Measurements from ENCODE around the gene PPP1R8. TPM values are rescaled to one million over a fixed set of nuclear protein-coding genes. Genes with fewer than 3 reads are reported as not detected.
A peak's percentile ranks its signal among the peaks of the same experiment; 100 is the strongest.
"Not testable (repeated sequence)": the region's sequence is repeated elsewhere in the genome, so short reads cannot be mapped to it uniquely, and the experiment has no call there.

The PPP1R8 gene
- total RNA-seq, 4 donors from 2014 or later, result 15.1 to 32.9 (median 28.0) TPM

GRCh38 chr1:27824411-27824810, 6.2 kb upstream of the PPP1R8 start:
- WGBS, 2 donors (ENCODE audit: low coverage in 1 of 2), result 98 to 100% methylated on average over 4 of the region's 4 CpGs
- no peaks in the 10 kb centered on the region for H3K9me3 ChIP-seq
- no peak overlapping the region for H3K4me3 ChIP-seq
- H3K27ac ChIP-seq, result no peak overlapping the region
- intact Hi-C loops (cut with DNase I; ENCODE audit: low total_unique reads), result no loop called here
- in situ Hi-C loops (cut with MboI; ENCODE audit: low pct_ligation_motif_present in 1 of 4, low pct_unique_long_range_greater_than_20kb in 1 of 4, low sequenced_read_pairs in 3 of 4), result no loop called here
- H3K27me3 ChIP-seq, result no peaks in the 10 kb centered on the region
- no peak for DNase-seq
- no peaks in the 10 kb centered on the region for H3K4me1 ChIP-seq
- peaks cover 0 to 23% (median 7%) of the 10 kb centered on the region in 4 donors for H3K36me3 ChIP-seq
- TF ChIP-seq POLR2A (IDR thresholded peaks at IDR 0.05) (no peak), EP300 (IDR thresholded peaks at IDR 0.05; ENCODE audit: low read depth) (no peak), POLR2AphosphoS5 (IDR thresholded peaks at IDR 0.05) (no peak), CTCF (IDR thresholded peaks at IDR 0.05) (no peak)

- peak overlapping the region; percentile 89 to 96 (median 92) for H3K27ac ChIP-seq
- WGBS, 2 donors (ENCODE audit: low coverage in 1 of 2), result 92 to 100% methylated on average over 1 to 4 of the region's 4 CpGs
- peaks cover 7 to 20% (median 12%) of the 10 kb centered on the region in 4 donors for H3K4me1 ChIP-seq
- H3K27me3 ChIP-seq; in situ Hi-C loops (cut with MboI; ENCODE audit: low pct_ligation_motif_present in 1 of 4, low pct_unique_long_range_greater_than_20kb in 1 of 4, low sequenced_read_pairs in 3 of 4); H3K9me3 ChIP-seq; DNase-seq; intact Hi-C loops (cut with DNase I; ENCODE audit: low total_unique reads): not testable (repeated sequence)
- H3K36me3 ChIP-seq, result peaks cover 0 to 17% (median 7%) of the 10 kb centered on the region in 4 donors
- H3K4me3 ChIP-seq, result peak overlapping the region in 1 of 4 donors; percentile 87
These were observed 1.1 kb upstream of the PPP1R8 start for GRCh38 chr1:27829339-27829960.

- Histone ChIP-seq H3K27me3 (no peaks in the 10 kb centered on the region), H3K27ac (peak overlapping the region in 2 of 4 donors; percentile 93 to 96), H3K36me3 (peaks cover 0 to 29% (median 8%) of the 10 kb centered on the region in 4 donors), H3K9me3 (no peaks in the 10 kb centered on the region), H3K4me3 (peak overlapping the region; percentile 58 to 99 (median 82)), H3K4me1 (peaks cover 7 to 20% (median 12%) of the 10 kb centered on the region in 4 donors)
- intact Hi-C loops (cut with DNase I; ENCODE audit: low total_unique reads) (no loop called here), in situ Hi-C loops (cut with MboI; ENCODE audit: low pct_ligation_motif_present in 1 of 4, low pct_unique_long_range_greater_than_20kb in 1 of 4, low sequenced_read_pairs in 3 of 4) (no loop called here)
- TF ChIP-seq CTCF (IDR thresholded peaks at IDR 0.05) (no peak), EP300 (IDR thresholded peaks at IDR 0.05; ENCODE audit: low read depth) (no peak), POLR2A (IDR thresholded peaks at IDR 0.05) (no peak), POLR2AphosphoS5 (IDR thresholded peaks at IDR 0.05) (no peak)
- no peak for DNase-seq
- 50 to 51% methylated on average over 10 of the region's 10 CpGs for WGBS, 2 donors (ENCODE audit: low coverage in 1 of 2)
These were observed 1.2 kb downstream of the PPP1R8 start for GRCh38 chr1:27831568-27832410.

GRCh38 chr1:27832762-27833161, 2.2 kb downstream of the PPP1R8 start:
- Histone ChIP-seq H3K4me3 (no peak overlapping the region), H3K4me1 (peaks cover 7 to 20% (median 12%) of the 10 kb centered on the region in 4 donors), H3K27ac (no peak overlapping the region), H3K27me3 (no peaks in the 10 kb centered on the region), H3K9me3 (no peaks in the 10 kb centered on the region), H3K36me3 (peaks cover 0 to 29% (median 8%) of the 10 kb centered on the region in 4 donors)
- WGBS, 2 donors (ENCODE audit: low coverage in 1 of 2), result 78 to 81% methylated on average over 2 of the region's 2 CpGs
- TF ChIP-seq EP300 (IDR thresholded peaks at IDR 0.05; ENCODE audit: low read depth) (no peak), CTCF (IDR thresholded peaks at IDR 0.05) (no peak), POLR2A (IDR thresholded peaks at IDR 0.05) (no peak), POLR2AphosphoS5 (IDR thresholded peaks at IDR 0.05) (no peak)
- intact Hi-C loops (cut with DNase I; ENCODE audit: low total_unique reads) (no loop called here), in situ Hi-C loops (cut with MboI; ENCODE audit: low pct_ligation_motif_present in 1 of 4, low pct_unique_long_range_greater_than_20kb in 1 of 4, low sequenced_read_pairs in 3 of 4) (no loop called here)
- DNase-seq, result no peak
